KMS-11 (cell line): ENCODE data around the gene CD27.
"Not testable (repeated sequence)": the region's sequence is repeated elsewhere in the genome, so short reads cannot be mapped to it uniquely, and the experiment has no call there.

ENCODE experiments used
- H2AFZ ChIP-seq: fragments of 200-600 bp; sonication (generic); 2 replicates; pipeline ENCODE4 v1.6.1; 2016; ENCODE audit warnings: antibody characterized with exemption, mixed run types, low read depth
- H3K27ac ChIP-seq: fragments of 200-600 bp; sonication (generic); 2 replicates; pipeline ENCODE4 v1.6.1; 2016; ENCODE audit warnings: mild to moderate bottlenecking, mixed run types
- H3K27me3 ChIP-seq: fragments of 200-600 bp; sonication (generic); 2 replicates; pipeline ENCODE4 v1.6.1; 2017; ENCODE audit warnings: mild to moderate bottlenecking, low read depth, mixed run types, moderate library complexity; ENCODE audit not compliant: insufficient read depth
- H3K36me3 ChIP-seq: fragments of 200-600 bp; sonication (generic); 2 replicates; pipeline ENCODE4 v1.6.1; 2017; ENCODE audit warnings: mild to moderate bottlenecking, mixed run types; ENCODE audit not compliant: insufficient read depth
- H3K4me1 ChIP-seq: fragments of 200-600 bp; sonication (generic); 2 replicates; pipeline ENCODE4 v1.6.1; 2016; ENCODE audit warnings: mild to moderate bottlenecking, low read depth, mixed run types; ENCODE audit not compliant: poor library complexity, severe bottlenecking
- H3K4me2 ChIP-seq: fragments of 200-600 bp; sonication (generic); 2 replicates; pipeline ENCODE4 v1.7.0; 2016; ENCODE audit warnings: mild to moderate bottlenecking, mixed run types
- H3K4me3 ChIP-seq: fragments of 200-600 bp; sonication (generic); IDR thresholded peaks from 2 replicates; pipeline ENCODE4 v1.6.1; 2017; ENCODE audit warnings: low read depth, low read length, mixed read lengths; ENCODE audit not compliant: insufficient read depth
- H3K79me2 ChIP-seq: fragments of 200-600 bp; sonication (generic); 2 replicates; pipeline ENCODE4 v1.6.1; 2016; ENCODE audit warnings: low read depth, mixed run types; ENCODE audit not compliant: insufficient read depth
- H3K9ac ChIP-seq: fragments of 200-600 bp; sonication (generic); 2 replicates; pipeline ENCODE4 v1.6.1; 2016; ENCODE audit warnings: mild to moderate bottlenecking, mixed run types
- H4K20me1 ChIP-seq: fragments of 200-600 bp; sonication (generic); 2 replicates; pipeline ENCODE4 v1.6.1; 2016; ENCODE audit warnings: mild to moderate bottlenecking, mixed run types; ENCODE audit not compliant: insufficient read depth
- TF ChIP-seq, protein P1 (sequence below): fragments of 200-600 bp; sonication (generic); conservative IDR thresholded peaks from 2 replicates; pipeline ENCODE4 v1.6.1; 2017; ENCODE audit warnings: low read depth, mild to moderate bottlenecking, antibody characterized with exemption, low read length, moderate library complexity, mixed read lengths

Gene CD27

GRCh38 chr12:6425590-6426531, 18.9 kb upstream of the CD27 start:
- no peaks in the 10 kb centered on the region for H3K36me3 ChIP-seq
- no peaks in the 10 kb centered on the region for H3K27me3 ChIP-seq
- no peak overlapping the region for H3K4me3 ChIP-seq
- no peak overlapping the region for H3K9ac ChIP-seq
- H3K27ac ChIP-seq = no peak overlapping the region
- H2AFZ ChIP-seq = no peak overlapping the region
- H3K79me2 ChIP-seq = no peaks in the 10 kb centered on the region
- TF ChIP-seq, protein P1, sequence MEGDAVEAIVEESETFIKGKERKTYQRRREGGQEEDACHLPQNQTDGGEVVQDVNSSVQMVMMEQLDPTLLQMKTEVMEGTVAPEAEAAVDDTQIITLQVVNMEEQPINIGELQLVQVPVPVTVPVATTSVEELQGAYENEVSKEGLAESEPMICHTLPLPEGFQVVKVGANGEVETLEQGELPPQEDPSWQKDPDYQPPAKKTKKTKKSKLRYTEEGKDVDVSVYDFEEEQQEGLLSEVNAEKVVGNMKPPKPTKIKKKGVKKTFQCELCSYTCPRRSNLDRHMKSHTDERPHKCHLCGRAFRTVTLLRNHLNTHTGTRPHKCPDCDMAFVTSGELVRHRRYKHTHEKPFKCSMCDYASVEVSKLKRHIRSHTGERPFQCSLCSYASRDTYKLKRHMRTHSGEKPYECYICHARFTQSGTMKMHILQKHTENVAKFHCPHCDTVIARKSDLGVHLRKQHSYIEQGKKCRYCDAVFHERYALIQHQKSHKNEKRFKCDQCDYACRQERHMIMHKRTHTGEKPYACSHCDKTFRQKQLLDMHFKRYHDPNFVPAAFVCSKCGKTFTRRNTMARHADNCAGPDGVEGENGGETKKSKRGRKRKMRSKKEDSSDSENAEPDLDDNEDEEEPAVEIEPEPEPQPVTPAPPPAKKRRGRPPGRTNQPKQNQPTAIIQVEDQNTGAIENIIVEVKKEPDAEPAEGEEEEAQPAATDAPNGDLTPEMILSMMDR = no peak
- peaks cover 10% of the 10 kb centered on the region for H3K4me1 ChIP-seq
- H3K4me2 ChIP-seq = no peak overlapping the region
- H4K20me1 ChIP-seq = no peaks in the 10 kb centered on the region

- TF ChIP-seq, protein P1 = no peak
- Histone ChIP-seq H3K36me3 (no peaks in the 10 kb centered on the region), H2AFZ (no peak overlapping the region), H4K20me1 (no peaks in the 10 kb centered on the region), H3K4me2 (no peak overlapping the region), H3K27me3 (no peaks in the 10 kb centered on the region), H3K4me1 (peaks cover 18% of the 10 kb centered on the region), H3K79me2 (no peaks in the 10 kb centered on the region), H3K4me3 (no peak overlapping the region), H3K9ac (no peak overlapping the region), H3K27ac (no peak overlapping the region)
Observed at GRCh38 chr12:6426882-6427671, 17.7 kb upstream of the CD27 start.

DNA sequence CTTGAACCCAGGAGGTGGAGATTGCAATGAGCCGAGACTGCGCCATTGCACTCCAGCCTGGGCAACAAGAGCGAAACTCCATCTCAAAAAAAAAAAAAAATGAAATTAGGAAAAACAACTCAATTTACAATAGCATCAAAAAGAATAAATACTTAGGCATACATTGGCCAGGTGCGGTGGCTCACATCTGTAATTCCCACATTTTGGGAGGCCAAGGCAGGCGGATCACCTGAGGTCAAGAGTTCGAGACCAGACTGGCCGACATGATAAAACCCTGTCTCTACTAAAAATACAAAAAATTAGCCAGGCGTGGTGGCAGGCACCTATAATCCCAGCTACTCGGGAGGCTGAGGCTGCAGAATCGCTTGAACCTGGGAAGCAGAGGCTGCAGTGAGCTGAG, 17.0 kb upstream of the CD27 start:
- H2AFZ ChIP-seq, H3K36me3 ChIP-seq, H3K79me2 ChIP-seq, H3K27me3 ChIP-seq, H4K20me1 ChIP-seq, H3K4me2 ChIP-seq, H3K9ac ChIP-seq, H3K27ac ChIP-seq, H3K4me3 ChIP-seq: not testable (repeated sequence)
- peaks cover 25% of the 10 kb centered on the region for H3K4me1 ChIP-seq

GRCh38 chr12:6428326-6428725, 16.4 kb upstream of the CD27 start:
- Histone ChIP-seq H3K27me3 (no peaks in the 10 kb centered on the region), H3K4me3 (no peak overlapping the region), H4K20me1 (no peaks in the 10 kb centered on the region), H3K27ac (no peak overlapping the region), H3K9ac (no peak overlapping the region), H3K36me3 (no peaks in the 10 kb centered on the region), H3K4me1 (peaks cover 28% of the 10 kb centered on the region), H2AFZ (no peak overlapping the region), H3K4me2 (no peak overlapping the region), H3K79me2 (no peaks in the 10 kb centered on the region)
- TF ChIP-seq, protein P1 = no peak
